Testis (tissue), 3 donors: ENCODE results near the gene MFSD6. TPM values are rescaled to one million over a fixed set of nuclear protein-coding genes. Genes with fewer than 3 reads are reported as not detected.

ENCODE experiments used
- DNase-seq: peaks from one replicate; pipeline ENCODE4 v3.0.0-alpha.2; 2019
- H3K27ac ChIP-seq, 2 donors: fragments of 200-600 bp; sonication (generic); one replicate each; pipeline ENCODE4 v1.5.1; 2019
- H3K27me3 ChIP-seq: fragments of 200-600 bp; sonication (generic); one replicate; pipeline ENCODE4 v1.5.1; 2019
- H3K36me3 ChIP-seq: fragments of 200-600 bp; sonication (generic); one replicate; pipeline ENCODE4 v1.5.1; 2017; ENCODE audit warnings: low read depth; ENCODE audit errors: missing control alignments
- H3K4me1 ChIP-seq: fragments of 200-600 bp; sonication (generic); one replicate; pipeline ENCODE4 v1.5.1; 2019
- H3K4me3 ChIP-seq, 2 donors: fragments of 200-600 bp; sonication (generic); one replicate each; pipeline ENCODE4 v1.5.1; 2017 to 2019
- H3K9me3 ChIP-seq: fragments of 200-600 bp; sonication (generic); one replicate; pipeline ENCODE4 v1.5.1; 2017
- POLR2A ChIP-seq: fragments of 450-650 bp; IDR thresholded peaks from one replicate; pipeline ENCODE4 v1.6.1; 2017; ENCODE audit warnings: antibody characterized with exemption, mild to moderate bottlenecking, moderate library complexity
- WGBS, 2 donors: methylation state at CpG; one replicate each; pipeline ENCODE4 v1.1.5; 2018; 5-methylcytosine and 5-hydroxymethylcytosine counted together
- intact Hi-C: fragments of 100-400 bp; cut with DNase I; formaldehyde crosslinking; loops from one replicate; pipeline ENCODE4 v1.15.1; 2023; ENCODE audit warnings: low total_unique reads
- polyA plus RNA-seq: library from polyadenylated mRNA; stranded (reverse); fragments of 350-450 nt; fragmentation: Illumina TruSeq; extraction: RNeasy Lipid Tissue Mini Kit (QIAGEN cat#74804); gene quantifications from one replicate; pipeline ENCODE4 v1.2.3, GENCODE V29; 2014; ENCODE audit warnings: low read depth, low replicate concordance; ENCODE audit not compliant: insufficient read depth
- total RNA-seq, 2 donors: library from RNA; depleted of rRNA; stranded (reverse); fragments of >200 nt; gene quantifications; one replicate each; pipeline ENCODE4 v1.2.3, GENCODE V29; 2016
- TF ChIP-seq, protein P1 (sequence below), 3 experiments: fragments of 450-650 bp in 2 of 3; fragments of 200-600 bp in 1 of 3; sonication (generic) in 1 of 3; IDR thresholded peaks; one replicate each; pipeline ENCODE4 v1.5.1; 2016 to 2019; ENCODE audit warnings: antibody characterized with exemption in 3 of 3, mild to moderate bottlenecking in 2 of 3, moderate library complexity in 1 of 3

The MFSD6 gene
- total and polyA plus RNA-seq, 3 donors from 2014 or later: 15.0 to 47.3 (median 29.9) TPM

DNA sequence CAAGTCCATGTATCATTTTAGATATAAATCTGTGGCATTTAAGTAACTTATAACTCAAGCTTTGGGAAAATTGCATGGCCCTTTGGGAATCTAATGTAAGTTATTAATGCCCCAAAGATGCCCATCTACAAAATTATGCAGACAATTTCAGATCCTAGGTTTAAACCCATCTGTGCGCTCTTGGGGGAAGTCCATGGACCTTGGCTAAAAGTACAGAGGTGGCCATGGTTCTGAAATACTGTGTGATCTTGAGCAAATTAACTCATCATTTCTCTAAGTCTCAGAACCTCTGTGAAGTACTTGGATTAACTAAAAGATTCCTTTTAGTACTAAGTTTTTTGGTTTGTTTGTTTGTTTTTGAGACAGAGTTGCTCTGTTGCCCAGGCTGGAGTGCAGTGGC is 45.3 kb upstream of the MFSD6 start:
- no peaks in the 10 kb centered on the region for H3K4me1 ChIP-seq
- no peaks in the 10 kb centered on the region for H3K9me3 ChIP-seq
- TF ChIP-seq, protein P1, sequence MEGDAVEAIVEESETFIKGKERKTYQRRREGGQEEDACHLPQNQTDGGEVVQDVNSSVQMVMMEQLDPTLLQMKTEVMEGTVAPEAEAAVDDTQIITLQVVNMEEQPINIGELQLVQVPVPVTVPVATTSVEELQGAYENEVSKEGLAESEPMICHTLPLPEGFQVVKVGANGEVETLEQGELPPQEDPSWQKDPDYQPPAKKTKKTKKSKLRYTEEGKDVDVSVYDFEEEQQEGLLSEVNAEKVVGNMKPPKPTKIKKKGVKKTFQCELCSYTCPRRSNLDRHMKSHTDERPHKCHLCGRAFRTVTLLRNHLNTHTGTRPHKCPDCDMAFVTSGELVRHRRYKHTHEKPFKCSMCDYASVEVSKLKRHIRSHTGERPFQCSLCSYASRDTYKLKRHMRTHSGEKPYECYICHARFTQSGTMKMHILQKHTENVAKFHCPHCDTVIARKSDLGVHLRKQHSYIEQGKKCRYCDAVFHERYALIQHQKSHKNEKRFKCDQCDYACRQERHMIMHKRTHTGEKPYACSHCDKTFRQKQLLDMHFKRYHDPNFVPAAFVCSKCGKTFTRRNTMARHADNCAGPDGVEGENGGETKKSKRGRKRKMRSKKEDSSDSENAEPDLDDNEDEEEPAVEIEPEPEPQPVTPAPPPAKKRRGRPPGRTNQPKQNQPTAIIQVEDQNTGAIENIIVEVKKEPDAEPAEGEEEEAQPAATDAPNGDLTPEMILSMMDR (IDR thresholded peaks at IDR 0.05): no peak
- TF ChIP-seq POLR2A: no peak
- no peak overlapping the region for H3K27ac ChIP-seq
- no peak for DNase-seq
- intact Hi-C loops: no loop called here
- H3K27me3 ChIP-seq: no peaks in the 10 kb centered on the region
- no peak overlapping the region for H3K4me3 ChIP-seq
- no peaks in the 10 kb centered on the region for H3K36me3 ChIP-seq
- 97 to 100% methylated on average over 1 of the region's 1 CpG for WGBS, 2 donors

DNA sequence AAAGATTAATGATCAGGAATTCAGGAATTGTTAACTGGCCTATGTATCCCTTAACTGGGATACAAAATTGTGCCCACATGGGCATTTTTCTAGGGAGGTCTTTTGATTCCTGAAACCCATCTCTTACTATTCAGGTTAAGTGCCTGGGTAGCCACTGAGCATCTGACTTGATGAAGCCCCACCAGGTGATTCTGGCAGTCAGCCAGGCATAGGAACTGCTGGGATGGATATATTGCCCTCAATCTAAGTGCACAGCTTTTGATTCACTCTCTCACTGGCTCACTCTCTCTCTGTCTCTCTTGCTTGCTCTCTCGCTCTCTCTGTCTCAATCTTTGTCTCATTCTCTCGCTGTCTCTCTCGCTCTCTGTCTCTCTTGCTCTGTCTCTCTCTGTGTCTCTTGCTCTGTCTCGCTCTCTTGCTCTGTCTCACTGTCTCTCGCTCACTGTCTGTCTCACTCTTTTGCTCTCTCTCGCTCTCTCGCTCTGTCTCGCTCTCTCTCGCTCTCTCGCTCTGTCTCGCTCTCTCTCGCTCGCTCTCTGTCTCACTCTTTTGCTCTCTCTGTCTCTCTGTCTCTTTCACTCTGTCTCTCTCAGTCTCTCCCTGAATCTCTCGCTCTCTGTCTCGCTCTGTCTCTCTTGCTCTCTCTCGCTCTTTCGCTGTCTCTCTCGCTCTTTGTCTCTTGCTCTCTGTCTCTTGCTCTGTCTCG is 42.5 kb upstream of the MFSD6 start:
- WGBS, 2 donors: 93 to 94% methylated on average over 19 of the region's 19 CpGs
- Histone ChIP-seq H3K4me1 (no peaks in the 10 kb centered on the region), H3K4me3 (no peak overlapping the region), H3K27ac (no peak overlapping the region), H3K36me3 (no peaks in the 10 kb centered on the region), H3K27me3 (no peaks in the 10 kb centered on the region), H3K9me3 (no peaks in the 10 kb centered on the region)
- intact Hi-C loops: no loop called here
- no peak for TF ChIP-seq POLR2A
- TF ChIP-seq, protein P1 (IDR thresholded peaks at IDR 0.05): no peak
- no peak for DNase-seq

DNA sequence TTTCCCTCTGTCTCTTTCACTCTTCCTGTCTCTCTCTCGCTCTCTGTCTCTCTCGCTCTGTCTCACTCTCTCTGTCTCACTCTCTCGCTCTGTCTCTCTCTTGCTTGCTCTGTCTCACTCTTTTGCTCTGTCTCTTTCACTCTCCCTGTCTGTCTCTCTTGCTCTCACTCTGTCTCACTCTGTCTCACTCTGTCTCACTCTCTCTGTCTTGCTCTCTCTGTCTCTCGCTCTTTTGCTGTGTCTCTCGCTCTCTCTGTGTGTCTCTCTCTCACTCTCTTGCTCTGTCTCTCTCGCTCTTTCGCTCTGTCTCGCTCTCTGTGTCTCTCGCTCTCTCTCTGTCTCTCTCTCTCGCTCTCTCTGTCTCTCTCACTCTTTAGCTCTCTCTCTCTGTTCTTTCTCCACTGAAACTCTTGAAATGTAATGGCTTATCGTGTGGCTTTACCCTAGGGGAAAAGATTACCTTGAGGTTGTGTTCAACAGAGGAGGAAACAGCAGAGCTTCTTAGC is 41.9 kb upstream of the MFSD6 start:
- H3K9me3 ChIP-seq: no peaks in the 10 kb centered on the region
- H3K36me3 ChIP-seq: no peaks in the 10 kb centered on the region
- WGBS, 2 donors: 89 to 97% methylated on average over 11 of the region's 11 CpGs
- DNase-seq: no peak
- no peaks in the 10 kb centered on the region for H3K27me3 ChIP-seq
- no peak overlapping the region for H3K27ac ChIP-seq
- no peak for TF ChIP-seq POLR2A
- TF ChIP-seq, protein P1 (IDR thresholded peaks at IDR 0.05): no peak
- intact Hi-C loops: no loop called here
- H3K4me3 ChIP-seq: no peak overlapping the region
- H3K4me1 ChIP-seq: no peaks in the 10 kb centered on the region

DNA sequence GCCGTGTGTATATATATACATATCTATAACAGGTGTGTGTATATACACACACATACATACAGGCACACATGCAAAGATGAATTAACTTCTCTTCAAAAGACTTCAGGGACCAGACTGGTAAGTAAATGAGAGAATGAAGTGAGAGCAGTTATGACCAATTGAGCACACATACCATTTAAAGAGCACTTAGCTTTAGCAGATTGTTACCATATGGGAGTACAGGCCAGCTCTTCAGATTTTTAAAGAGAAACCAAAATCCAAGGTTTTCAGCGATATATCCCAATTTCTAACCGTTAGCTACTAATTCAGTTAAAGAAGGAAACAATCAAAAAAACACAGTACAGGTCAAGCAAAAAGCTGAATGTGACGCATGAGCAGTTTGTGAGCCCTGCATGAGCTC is 41.1 kb upstream of the MFSD6 start:
- no peaks in the 10 kb centered on the region for H3K9me3 ChIP-seq
- no peak for TF ChIP-seq POLR2A
- DNase-seq: no peak
- no peak overlapping the region for H3K27ac ChIP-seq
- no peaks in the 10 kb centered on the region for H3K27me3 ChIP-seq
- H3K4me1 ChIP-seq: no peaks in the 10 kb centered on the region
- intact Hi-C loops: no loop called here
- H3K36me3 ChIP-seq: no peaks in the 10 kb centered on the region
- no peak overlapping the region for H3K4me3 ChIP-seq
- WGBS, 2 donors: 92 to 94% methylated on average over 4 of the region's 4 CpGs

DNA sequence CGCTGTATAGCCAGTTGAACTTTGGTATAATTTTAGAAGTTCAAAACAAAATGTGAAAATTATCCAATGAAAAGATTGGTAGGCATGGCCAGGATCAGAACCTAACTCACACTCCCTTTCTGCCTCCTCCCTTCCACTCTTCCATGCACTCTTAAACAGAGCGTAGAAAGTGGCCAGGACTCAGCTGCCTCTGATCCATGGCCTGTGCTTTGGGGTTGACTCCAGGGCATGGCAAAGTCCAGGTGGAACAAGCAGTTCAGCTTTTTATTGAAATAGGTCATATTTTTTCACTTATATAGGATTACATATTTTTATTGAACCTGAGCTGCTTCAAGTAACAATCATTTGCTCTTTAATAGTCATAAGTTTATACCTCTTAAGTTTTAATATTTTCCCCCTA is 38.5 kb upstream of the MFSD6 start:
- Histone ChIP-seq H3K9me3 (no peaks in the 10 kb centered on the region), H3K27me3 (no peaks in the 10 kb centered on the region), H3K4me1 (peaks cover 4% of the 10 kb centered on the region), H3K27ac (no peak overlapping the region), H3K4me3 (no peak overlapping the region), H3K36me3 (no peaks in the 10 kb centered on the region)
- TF ChIP-seq POLR2A: no peak
- TF ChIP-seq, protein P1 (IDR thresholded peaks at IDR 0.05): no peak
- WGBS, 2 donors: 95 to 97% methylated on average over 2 of the region's 2 CpGs
- intact Hi-C loops: no loop called here
- DNase-seq: no peak
